ENCODE measurements around the gene SLC6A3.

SLC6A3 gene

DNA sequence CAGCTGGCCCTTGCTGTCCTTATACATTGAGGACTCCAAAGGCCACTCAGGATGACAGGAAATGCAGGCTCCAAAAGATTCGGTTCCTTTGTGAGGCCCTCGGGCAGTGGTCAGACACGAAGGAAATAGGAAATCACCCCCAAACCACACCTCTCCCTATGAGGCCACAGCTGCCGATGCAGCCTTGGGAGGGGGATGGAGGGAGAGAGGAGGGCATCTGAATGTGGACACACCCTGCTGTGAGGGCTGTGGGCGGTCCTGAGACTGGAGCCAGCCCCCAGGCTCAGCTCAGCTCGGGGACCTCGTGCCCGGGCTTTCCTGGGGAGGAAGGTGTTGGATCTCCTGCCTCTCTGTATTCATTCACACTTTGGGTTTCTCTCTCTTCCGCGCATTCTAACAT lies 97.7 kb downstream of the SLC6A3 start:
- no peak for DNase-seq (ENCODE audit: low read depth)

GRCh38 chr5:1346627-1347440 lies 98.4 kb downstream of the SLC6A3 start:
- DNase-seq (ENCODE audit: low read depth): no peak

GRCh38 chr5:1345876-1346626 lies 99.2 kb downstream of the SLC6A3 start:
- no peak for DNase-seq (ENCODE audit: low read depth)

DNA sequence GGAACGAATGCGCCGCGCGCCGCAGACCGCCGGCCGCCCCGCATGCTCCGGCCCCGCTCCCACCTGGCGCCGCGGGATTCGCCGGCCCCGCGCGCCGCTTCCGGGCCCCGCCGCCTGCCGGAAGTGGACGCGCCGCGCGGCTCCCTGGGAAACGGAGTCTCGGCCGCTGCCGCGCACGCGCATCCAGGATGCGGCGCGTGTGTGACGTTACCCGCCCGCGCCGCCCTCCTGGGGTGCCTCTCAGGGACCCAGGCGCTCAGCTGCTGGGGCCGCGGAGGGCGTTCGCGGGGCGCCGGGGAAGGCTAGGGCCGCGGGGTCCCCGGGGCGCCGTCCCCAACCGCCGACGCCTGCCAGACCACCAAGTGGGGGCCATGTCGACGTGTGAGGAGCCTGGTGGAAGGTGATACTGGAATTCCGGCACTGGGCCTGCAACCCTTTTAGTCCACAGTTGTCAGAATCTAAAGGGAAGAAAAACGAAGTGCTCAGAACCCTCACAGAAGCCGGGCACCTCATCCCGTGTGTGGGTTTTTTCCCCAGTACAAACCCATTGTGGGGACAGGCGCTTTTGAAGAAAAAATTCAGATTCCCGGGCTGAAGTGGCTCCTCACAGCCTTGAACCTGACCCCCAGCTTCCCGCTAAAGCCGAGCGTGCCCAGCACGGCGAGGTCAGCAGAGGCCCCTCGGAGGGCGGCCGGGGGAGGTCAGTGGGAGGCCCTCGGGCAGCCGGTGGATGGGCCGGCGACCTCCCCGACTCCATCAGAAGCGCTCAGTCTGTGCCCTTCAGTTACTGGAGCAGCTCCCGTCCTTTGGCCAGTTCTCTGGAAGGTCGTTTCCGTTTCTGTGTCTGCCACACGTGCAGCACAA lies 100.0 kb downstream of the SLC6A3 start, which contains the start of gene CLPTM1L:
TSS of gene CLPTM1L (minus strand) at position 125 of the 864 bp plus-strand sequence. CDS start 258 bp downstream, outside the sequence.
- DNase-seq (ENCODE audit: low read depth): peak; percentile 71

DNA sequence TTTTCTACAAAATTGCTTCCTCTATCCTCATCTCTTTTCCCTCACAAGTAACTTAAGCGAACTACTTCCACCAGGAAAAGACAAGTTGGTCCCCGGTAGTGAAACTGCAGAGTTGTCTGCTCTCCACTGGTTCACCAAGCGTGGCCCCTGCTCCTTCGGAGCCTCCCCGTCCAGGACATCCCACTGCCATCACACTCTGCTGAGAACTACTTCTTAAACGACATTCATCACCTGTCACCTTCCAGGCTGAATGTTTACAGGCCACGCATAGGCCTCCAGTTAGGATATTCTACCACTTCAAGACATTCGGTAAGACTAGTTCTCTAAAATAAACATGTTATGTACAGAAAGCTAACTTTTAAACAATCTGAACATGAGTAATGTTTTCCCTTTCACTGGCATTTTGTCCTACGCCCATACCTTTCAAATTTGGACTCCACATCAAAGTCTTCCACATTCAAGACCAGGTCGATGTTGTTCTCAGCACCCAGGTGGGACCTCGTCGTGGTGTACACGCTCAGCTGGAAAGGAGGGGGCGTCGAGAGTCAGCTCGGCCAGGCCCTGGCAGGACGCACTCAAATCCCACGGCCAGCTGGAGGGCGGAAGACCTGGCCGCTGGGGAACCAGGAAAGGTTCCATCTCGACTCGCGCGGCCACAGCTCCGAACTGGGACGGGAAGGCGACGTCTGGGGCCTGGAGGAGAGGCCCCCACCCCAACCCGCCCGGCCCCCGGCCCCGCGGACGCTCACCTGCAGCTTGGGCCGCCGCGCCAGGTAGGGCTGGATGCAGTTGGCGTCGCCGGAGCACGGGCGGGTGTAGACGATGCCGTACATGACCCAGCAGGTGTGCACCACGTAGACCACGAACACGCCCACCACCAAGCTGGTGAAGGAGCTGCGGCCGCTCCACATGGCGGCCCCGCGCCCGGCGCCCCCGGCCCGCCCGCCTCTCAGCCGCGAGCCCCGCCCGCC lies 101.0 kb downstream of the SLC6A3 start:
- DNase-seq (ENCODE audit: low read depth): no peak

DNA sequence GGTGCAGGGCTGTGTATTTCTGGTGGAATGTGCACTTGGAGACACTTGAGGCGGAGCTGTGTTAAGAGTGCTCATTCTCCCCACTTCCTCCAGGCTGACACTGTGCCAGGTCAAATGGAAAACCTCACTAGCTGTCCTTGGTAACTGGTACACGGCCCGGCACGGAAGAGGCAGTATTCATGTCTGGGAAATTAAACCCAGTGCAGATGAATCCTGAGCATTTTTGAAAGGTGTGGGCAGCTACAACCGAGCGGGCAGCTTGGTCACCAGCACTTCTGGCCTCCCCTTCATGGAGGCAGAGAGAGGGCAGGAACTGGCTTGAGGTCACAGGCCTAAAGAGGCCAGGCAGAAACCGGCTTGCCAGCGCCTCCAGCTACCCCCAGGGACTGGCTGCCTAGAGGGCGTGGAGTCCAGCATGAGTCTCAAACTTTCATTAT lies 101.9 kb downstream of the SLC6A3 start:
- DNase-seq (ENCODE audit: low read depth): no peak

Measured in stimulated activated CD8-positive, alpha-beta memory T cell treated with anti-CD3 and anti-CD28 coated beads, Interleukin-7, amount 100 ng/mL, for 24 hours (primary cell).